H1 (cell line): ENCODE data around the gene ANGPTL4. TPM values are rescaled to one million over a fixed set of nuclear protein-coding genes. Genes with fewer than 3 reads are reported as not detected.

Experiments used
- CTCF ChIA-PET: fragments of 300-600 bp; sonication (Branson Sonifier 250); formaldehyde crosslinking; loops from one replicate; lab custom pipeline; 2021; ENCODE audit not compliant: partially characterized antibody; lab: Charles Lee
- POLR2A ChIA-PET: fragments of 300-600 bp; sonication (Branson Sonifier 250); formaldehyde crosslinking; loops from one replicate; lab custom pipeline; 2021; ENCODE audit warnings: inconsistent platforms; ENCODE audit not compliant: partially characterized antibody; lab: Charles Lee
- DNase-seq, 2 experiments: peaks; one replicate each; pipeline versions ENCODE4 v3.0.0 to v3.0.0-alpha.2; 2010 to 2022; ENCODE audit warnings: low spot score in 2 of 2, low read depth in 1 of 2, mixed read lengths in 1 of 2
- FAIRE-seq: peaks from 2 replicates; lab custom pipeline; 2011; peaks lifted over from hg19 to GRCh38; lab: Jason Lieb, UNC
- H2AFZ ChIP-seq: 2 replicates; pipeline ENCODE4 v1.8.1; 2012; ENCODE audit warnings: low read length, inconsistent platforms
- H2AK5ac ChIP-seq: 2 replicates; pipeline ENCODE4 v1.6.1; 2013; ENCODE audit warnings: low read depth, low read length
- H2BK120ac ChIP-seq: replicated peaks from 2 replicates; pipeline ENCODE3; 2013; ENCODE audit warnings: low read depth, low read length, inconsistent platforms
- H2BK12ac ChIP-seq: 2 replicates; pipeline ENCODE4 v1.6.1; 2013; ENCODE audit warnings: low read depth, low read length
- H2BK15ac ChIP-seq: 2 replicates; pipeline ENCODE4 v1.6.1; 2013; ENCODE audit warnings: low read length
- H2BK20ac ChIP-seq: 2 replicates; pipeline ENCODE4 v1.6.1; 2013; ENCODE audit warnings: low read length
- H2BK5ac ChIP-seq: 2 replicates; pipeline ENCODE4 v1.6.1; 2013; ENCODE audit warnings: low read depth, low read length
- H3K14ac ChIP-seq: 2 replicates; pipeline ENCODE4 v1.6.1; 2013; ENCODE audit warnings: inconsistent platforms; ENCODE audit not compliant: insufficient read length
- H3K18ac ChIP-seq: 2 replicates; pipeline ENCODE4 v1.6.1; 2013; ENCODE audit warnings: low read length; ENCODE audit errors: extremely low read depth
- H3K23ac ChIP-seq: 2 replicates; pipeline ENCODE4 v1.6.1; 2013; ENCODE audit warnings: inconsistent platforms; ENCODE audit not compliant: insufficient read length
- H3K23me2 ChIP-seq: 2 replicates; pipeline ENCODE4 v1.6.1; 2013; ENCODE audit warnings: low read depth, low read length
- H3K27ac ChIP-seq: 2 replicates; pipeline ENCODE4 v1.6.1; 2011; ENCODE audit warnings: low read depth, low read length, inconsistent platforms
- H3K27me3 ChIP-seq, 4 experiments: replicated peaks in 1 of 4; 1 replicate in 1 of 4; 2 replicates in 3 of 4; pipeline versions ENCODE4 v1.6.1 to v1.8.1; 2011 to 2013; ENCODE audit warnings: low read length in 3 of 4, mild to moderate bottlenecking in 3 of 4, inconsistent platforms in 2 of 4, mixed read lengths in 2 of 4, moderate library complexity in 1 of 4; ENCODE audit not compliant: control insufficient read depth in 3 of 4, insufficient read depth in 3 of 4; ENCODE audit errors: extremely low read depth in 1 of 4
- H3K36me3 ChIP-seq, 4 experiments: 2 replicates each; pipeline versions ENCODE4 v1.6.1 to v1.8.1; 2011 to 2013; ENCODE audit warnings: mild to moderate bottlenecking in 4 of 4, low read length in 3 of 4, moderate library complexity in 2 of 4, control low read depth in 1 of 4, inconsistent platforms in 1 of 4; ENCODE audit not compliant: insufficient read depth in 4 of 4, control insufficient read depth in 2 of 4
- H3K4ac ChIP-seq: replicated peaks from 2 replicates; pipeline ENCODE3; 2013; ENCODE audit warnings: low read length, low read depth, mixed read lengths, inconsistent platforms; ENCODE audit not compliant: insufficient read length
- H3K4me1 ChIP-seq, 4 experiments: replicated peaks in 1 of 4; 1 replicate in 1 of 4; 2 replicates in 3 of 4; pipeline versions ENCODE4 v1.6.1 to v1.8.1; 2011 to 2013; ENCODE audit warnings: low read length in 3 of 4, inconsistent platforms in 2 of 4, mixed read lengths in 1 of 4; ENCODE audit not compliant: insufficient read depth in 4 of 4, control insufficient read depth in 3 of 4
- H3K4me2 ChIP-seq, 2 experiments: 2 replicates each; pipeline versions ENCODE4 v1.6.1 to v1.8.1; 2011 to 2013; ENCODE audit warnings: low read depth in 2 of 2, low read length in 2 of 2, control low read depth in 1 of 2, inconsistent platforms in 1 of 2, mild to moderate bottlenecking in 1 of 2; ENCODE audit not compliant: insufficient read depth in 1 of 2
- H3K4me3 ChIP-seq, 4 experiments: fragments of 200-600, 300-600 bp in 1 of 4; sonication (generic), shearing (Covaris generic), sonication (Bioruptor Twin) in 1 of 4; 2 replicates each; pipeline versions ENCODE4 v1.5.1 to v1.8.1; 2011 to 2016; ENCODE audit warnings: low read length in 4 of 4, low read depth in 3 of 4, control low read depth in 2 of 4, inconsistent platforms in 2 of 4, mild to moderate bottlenecking in 2 of 4, mixed read lengths in 1 of 4, moderate library complexity in 1 of 4; ENCODE audit not compliant: insufficient read depth in 2 of 4; ENCODE audit errors: extremely low read depth in 1 of 4
- H3K56ac ChIP-seq: replicated peaks from 2 replicates; pipeline ENCODE3; 2013; ENCODE audit warnings: low read depth, mild to moderate bottlenecking, mixed read lengths, low read length, inconsistent platforms; ENCODE audit not compliant: insufficient read length
- H3K79me1 ChIP-seq: 2 replicates; pipeline ENCODE4 v1.6.1; 2013; ENCODE audit warnings: low read depth, low read length, control low read depth
- H3K79me2 ChIP-seq, 2 experiments: 2 replicates each; pipeline versions ENCODE4 v1.6.1 to v1.8.1; 2012 to 2013; ENCODE audit warnings: low read length in 2 of 2, mild to moderate bottlenecking in 2 of 2, inconsistent platforms in 1 of 2; ENCODE audit not compliant: insufficient read depth in 2 of 2, control insufficient read depth in 1 of 2
- H3K9ac ChIP-seq, 4 experiments: replicated peaks in 1 of 4; 1 replicate in 1 of 4; 2 replicates in 3 of 4; pipeline versions ENCODE4 v1.6.1 to v1.8.1; 2011 to 2013; ENCODE audit warnings: low read depth in 3 of 4, low read length in 3 of 4, control low read depth in 2 of 4, mild to moderate bottlenecking in 2 of 4, moderate library complexity in 2 of 4, inconsistent platforms in 1 of 4; ENCODE audit errors: extremely low read depth in 1 of 4
- H3K9me3 ChIP-seq, 2 experiments: 2 replicates each; pipeline versions ENCODE4 v1.6.1 to v1.8.1; 2012 to 2013; ENCODE audit warnings: mild to moderate bottlenecking in 2 of 2, moderate library complexity in 2 of 2, control low read depth in 1 of 2, inconsistent platforms in 1 of 2, low read depth in 1 of 2, low read length in 1 of 2, mixed read lengths in 1 of 2; ENCODE audit not compliant: insufficient read depth in 2 of 2
- H4K20me1 ChIP-seq, 2 experiments: replicated peaks in 1 of 2; 2 replicates each; pipeline versions ENCODE3 to v1.8.1; 2011 to 2013; ENCODE audit warnings: inconsistent platforms in 2 of 2, low read length in 2 of 2, mild to moderate bottlenecking in 1 of 2; ENCODE audit not compliant: insufficient read depth in 2 of 2, control insufficient read depth in 1 of 2
- H4K5ac ChIP-seq: 2 replicates; pipeline ENCODE4 v1.6.1; 2013; ENCODE audit warnings: low read length, low read depth, mixed read lengths, inconsistent platforms; ENCODE audit not compliant: insufficient read length
- H4K8ac ChIP-seq: 2 replicates; pipeline ENCODE4 v1.8.0; 2013; ENCODE audit warnings: mild to moderate bottlenecking, moderate library complexity, low read length, inconsistent platforms; ENCODE audit not compliant: insufficient read depth; ENCODE audit errors: extremely low read depth
- H4K91ac ChIP-seq: replicated peaks from 2 replicates; pipeline ENCODE3; 2013; ENCODE audit warnings: low read length, mixed read lengths, inconsistent platforms; ENCODE audit not compliant: insufficient read length
- BACH1 ChIP-seq: IDR thresholded peaks from 2 replicates; pipeline ENCODE4 v1.6.1; 2012; ENCODE audit warnings: low read length, improper control_type of control experiment
- KDM4A ChIP-seq: IDR thresholded peaks from one replicate; pipeline ENCODE4 v1.7.1; 2012; ENCODE audit warnings: low read depth, mild to moderate bottlenecking, moderate library complexity, low read length, inconsistent platforms; ENCODE audit not compliant: severe bottlenecking
- WGBS, 2 experiments: shearing (Covaris generic) in 1 of 2; methylation state at CpG; one replicate each; pipeline versions ENCODE4 v1.1.6 to v1.1.7; 2013 to 2015; ENCODE audit warnings: low lambda C conversion rate in 2 of 2, mixed read lengths in 2 of 2, inconsistent platforms in 1 of 2, low coverage in 1 of 2, missing lambda C conversion rate in 1 of 2; ENCODE audit not compliant: insufficient replicate concordance in 2 of 2, insufficient coverage in 1 of 2, insufficient read length in 1 of 2; ENCODE audit errors: extremely low coverage in 1 of 2, missing lambda C conversion rate in 1 of 2; 5-methylcytosine and 5-hydroxymethylcytosine counted together
- polyA plus RNA-seq, 7 experiments: library from polyadenylated mRNA; depleted of rRNA in 3 of 7; stranded (reverse) in 5 of 7; unstranded in 2 of 7; fragments of >200 nt in 5 of 7; fragments of 200-250 nt in 2 of 7; gene quantifications; 1 replicate in 5 of 7; 2 replicates in 1 of 7; 4 replicates in 1 of 7; pipeline versions ENCODE4 v1.2.1 to v1.2.3, GENCODE V29; 2011 to 2013; ENCODE audit warnings: missing spikeins in 2 of 7, mixed read lengths in 2 of 7
- total RNA-seq: library from RNA; stranded (reverse); fragmentation: NEBNext Ultra II Directional; extraction: Animal tissue kit (Norgen Biotek cat#: 25700); gene quantifications from 2 replicates; pipeline ENCODE4 v1.2.1, GENCODE V29; 2021

The ANGPTL4 gene
- total and polyA plus RNA-seq, 2 of the 8 experiments (the other 6 are each of a cell fraction or from before 2014, with no cell fraction given): 2.3 to 6.5 TPM

DNA sequence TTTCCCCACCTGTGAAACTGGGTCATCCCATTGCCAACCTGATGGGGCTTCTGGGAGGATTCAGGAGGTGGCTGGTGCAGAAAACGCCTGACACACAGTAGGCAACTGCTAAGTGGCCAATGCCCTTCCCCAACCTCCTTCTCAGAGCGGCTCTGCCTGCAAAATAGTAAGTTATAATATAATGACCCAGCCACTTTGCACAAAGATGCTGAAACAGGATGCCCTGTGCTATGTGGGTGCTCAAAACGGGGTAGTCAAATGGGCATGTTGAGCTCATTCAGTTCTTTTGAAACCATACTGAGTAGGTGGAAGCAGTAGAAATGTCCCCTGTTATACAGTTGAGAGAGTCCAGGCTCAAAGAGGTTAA, 49.7 kb downstream of the ANGPTL4 start:
- POLR2A ChIA-PET: interaction anchor here (0.6 to 3.6 kb wide), 8 partner anchors 10 to 97 kb away, joined by 3 to 19 read pairs (median 4); partner anchors contain the start of genes HNRNPM, NDUFA7 and RPS28
- Histone ChIP-seq H4K91ac (no peak overlapping the region), H3K18ac (no peak overlapping the region), H3K4me2 (peak overlapping the region; percentile 81 to 89), H3K14ac (no peak overlapping the region), H3K9me3 (no peaks in the 10 kb centered on the region), H2BK12ac (no peak overlapping the region), H3K56ac (no peak overlapping the region), H3K27me3 (no peaks in the 10 kb centered on the region), H3K4ac (no peak overlapping the region), H2BK20ac (no peak overlapping the region), H3K23me2 (peaks cover 5% of the 10 kb centered on the region; the same call in 1 of the 2 replicates), H4K5ac (no peak overlapping the region), H4K20me1 (no peaks in the 10 kb centered on the region), H3K9ac (peak overlapping the region in 2 of 4 experiments; percentile 4 to 45; a peak in 2 of 7 replicates), H2BK5ac (no peak overlapping the region), H2AFZ (peak overlapping the region; percentile 71; the same call in 1 of the 2 replicates), H2AK5ac (no peak overlapping the region), H3K27ac (no peak overlapping the region), H2BK120ac (no peak overlapping the region), H4K8ac (peak overlapping the region; percentile 53; the same call in 1 of the 2 replicates), H3K36me3 (no peaks in the 10 kb centered on the region), H3K4me3 (peak overlapping the region; percentile 65 to 83 (median 68)), H3K79me2 (no peaks in the 10 kb centered on the region), H3K4me1 (peaks cover 0 to 3% (median 1%) of the 10 kb centered on the region in 4 experiments; a peak in 3 of 7 replicates), H3K23ac (no peak overlapping the region), H2BK15ac (no peak overlapping the region), H3K79me1 (no peaks in the 10 kb centered on the region)
- TF ChIP-seq KDM4A: peak; percentile 46
- TF ChIP-seq BACH1: no peak
- FAIRE-seq (no peak), DNase-seq (no peak)
- 53% methylated on average over 3 of the region's 3 CpGs; no CpG with 5 or more reads in 1 of the 2 experiments for WGBS, 2 experiments
- CTCF ChIA-PET: interaction anchor here (0.8 to 3.0 kb wide), 16 partner anchors 8 to 144 kb away, joined by 3 to 24 read pairs (median 4); no protein-coding TSS in a partner anchor
